Astrocyte (in vitro differentiated cells and primary cell): ENCODE measurements around the gene DPP7. TPM values are rescaled to one million over a fixed set of nuclear protein-coding genes. Genes with fewer than 3 reads are reported as not detected.
"Not testable (repeated sequence)": the region's sequence is repeated elsewhere in the genome, so short reads cannot be mapped to it uniquely, and the experiment has no call there.

Experiments
- DNase-seq: peaks from one replicate; pipeline ENCODE4 v3.0.0-alpha.2; 2010; ENCODE audit warnings: low read depth
- FAIRE-seq: peaks from 2 replicates; lab custom pipeline; 2011; peaks lifted over from hg19 to GRCh38; lab: Jason Lieb, UNC
- H2AFZ ChIP-seq: 2 replicates; pipeline ENCODE4 v1.6.0; 2012; ENCODE audit warnings: low read depth, low read length, inconsistent platforms
- H3K27ac ChIP-seq: 2 replicates; pipeline ENCODE4 v1.5.1; 2011; ENCODE audit warnings: low read depth, low read length, inconsistent platforms
- H3K27me3 ChIP-seq: 2 replicates; pipeline ENCODE4 v1.6.0; 2011; ENCODE audit warnings: low read length, inconsistent platforms; ENCODE audit not compliant: insufficient read depth
- H3K36me3 ChIP-seq: 2 replicates; pipeline ENCODE4 v1.5.1; 2011; ENCODE audit warnings: low read length, inconsistent platforms; ENCODE audit not compliant: insufficient read depth
- H3K4me1 ChIP-seq: 2 replicates; pipeline ENCODE4 v1.5.1; 2011; ENCODE audit warnings: low read length, inconsistent platforms; ENCODE audit not compliant: insufficient read depth
- H3K4me2 ChIP-seq: 2 replicates; pipeline ENCODE4 v1.6.0; 2012; ENCODE audit warnings: low read length, inconsistent platforms
- H3K4me3 ChIP-seq: 2 replicates; pipeline ENCODE4 v1.5.1; 2011; ENCODE audit warnings: low read depth, mild to moderate bottlenecking, low read length, inconsistent platforms; ENCODE audit not compliant: insufficient read depth
- H3K79me2 ChIP-seq: 2 replicates; pipeline ENCODE4 v1.6.0; 2012; ENCODE audit warnings: mild to moderate bottlenecking, low read length, inconsistent platforms; ENCODE audit not compliant: insufficient read depth
- H3K9ac ChIP-seq: 2 replicates; pipeline ENCODE4 v1.6.0; 2012; ENCODE audit warnings: mild to moderate bottlenecking, low read length, inconsistent platforms
- H3K9me3 ChIP-seq: 2 replicates; pipeline ENCODE4 v1.5.1; 2012; ENCODE audit warnings: low read depth, mild to moderate bottlenecking, low read length, inconsistent platforms; ENCODE audit not compliant: insufficient read depth
- H4K20me1 ChIP-seq: 2 replicates; pipeline ENCODE4 v1.6.0; 2012; ENCODE audit warnings: low read length, inconsistent platforms; ENCODE audit not compliant: insufficient read depth
- H3K27ac Mint-ChIP-seq: one replicate; pipeline ENCODE4 v1.8.0; 2021; ENCODE audit warnings: mild to moderate bottlenecking, mixed read lengths; ENCODE audit not compliant: unreplicated experiment
- H3K27me3 Mint-ChIP-seq: one replicate; pipeline ENCODE4 v1.8.0; 2021; ENCODE audit warnings: low read depth, mixed read lengths; ENCODE audit not compliant: unreplicated experiment
- H3K36me3 Mint-ChIP-seq: one replicate; pipeline ENCODE4 v1.8.0; 2021; ENCODE audit warnings: low read depth, mixed read lengths; ENCODE audit not compliant: unreplicated experiment
- H3K4me1 Mint-ChIP-seq: one replicate; pipeline ENCODE4 v1.8.0; 2021; ENCODE audit warnings: low read depth, mixed read lengths; ENCODE audit not compliant: unreplicated experiment
- H3K4me3 Mint-ChIP-seq: one replicate; pipeline ENCODE4 v1.8.0; 2021; ENCODE audit warnings: mild to moderate bottlenecking, moderate library complexity, mixed read lengths; ENCODE audit not compliant: unreplicated experiment
- H3K9me3 Mint-ChIP-seq: one replicate; pipeline ENCODE4 v1.8.0; 2021; ENCODE audit warnings: mild to moderate bottlenecking, mixed read lengths; ENCODE audit not compliant: unreplicated experiment
- EZH2 ChIP-seq: IDR thresholded peaks from 2 replicates; pipeline ENCODE4 v1.6.1; 2012; ENCODE audit warnings: mild to moderate bottlenecking, low read length, inconsistent platforms; ENCODE audit not compliant: insufficient read depth
- total RNA-seq: library from RNA; stranded (reverse); gene quantifications from 2 replicates; pipeline ENCODE4 v1.2.1, GENCODE V29; 2021
- TF ChIP-seq, protein P1 (sequence below): IDR thresholded peaks from 2 replicates; pipeline ENCODE4 v1.5.1; 2011; ENCODE audit warnings: low read depth, mild to moderate bottlenecking, inconsistent platforms, low read length, moderate library complexity; ENCODE audit not compliant: insufficient read depth

The DPP7 gene
- total RNA-seq, 1 donor from 2014 or later: 53.8 TPM

DNA sequence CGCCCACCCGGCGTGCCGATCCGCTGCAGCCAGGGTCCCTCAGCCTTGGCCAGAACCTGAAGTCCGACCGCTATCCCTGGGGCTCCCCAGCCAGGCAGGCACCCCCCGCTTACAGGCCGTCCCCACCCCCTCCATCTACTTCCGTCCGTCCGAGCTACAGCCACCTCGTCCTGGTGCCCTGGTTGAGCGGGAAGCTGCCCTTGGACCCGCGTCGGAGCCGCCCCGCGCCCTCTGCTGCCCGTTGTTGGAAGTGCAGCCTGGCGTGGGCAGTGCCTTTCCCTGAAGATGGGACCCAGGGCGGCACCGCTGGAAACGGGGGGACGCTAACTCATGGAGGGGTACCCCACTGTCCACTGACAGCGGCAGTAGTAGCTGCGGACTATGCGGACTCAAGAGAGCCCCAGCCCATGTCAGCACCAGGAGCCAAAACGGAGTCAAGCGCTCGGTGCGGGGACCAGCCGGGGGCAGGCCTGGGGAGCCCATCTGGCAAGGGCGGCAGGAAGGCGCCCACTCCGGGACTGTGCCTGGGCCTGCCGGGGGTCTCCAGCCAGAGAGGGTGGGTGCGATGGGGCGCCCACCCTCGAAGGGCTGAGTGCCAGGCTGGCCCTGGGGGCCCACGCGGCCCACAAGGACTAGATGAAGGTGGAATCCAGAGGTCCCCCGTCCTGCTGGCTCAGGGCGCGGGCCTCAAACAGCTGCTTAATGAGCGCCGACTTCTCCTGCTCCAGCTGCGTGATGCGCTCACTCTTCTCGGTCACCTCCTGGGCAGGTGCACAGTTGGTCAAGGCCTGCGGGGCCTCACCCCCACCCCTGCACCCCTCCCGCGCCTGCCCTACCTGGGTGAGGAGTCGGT lies 50.3 kb downstream of the DPP7 start:
- H2AFZ ChIP-seq: peak overlapping the region; percentile 34
- H3K4me2 ChIP-seq: no peak overlapping the region
- H3K9me3 Mint-ChIP-seq: no peaks in the 10 kb centered on the region
- FAIRE-seq: no peak
- H3K9ac ChIP-seq: no peak overlapping the region
- no peak overlapping the region for H3K27ac ChIP-seq
- no peak for DNase-seq
- no peaks in the 10 kb centered on the region for H3K9me3 ChIP-seq
- H3K36me3 ChIP-seq: no peaks in the 10 kb centered on the region
- no peaks in the 10 kb centered on the region for H3K79me2 ChIP-seq
- H3K27ac Mint-ChIP-seq: peak overlapping the region; percentile 34
- no peak for TF ChIP-seq EZH2
- TF ChIP-seq, protein P1, sequence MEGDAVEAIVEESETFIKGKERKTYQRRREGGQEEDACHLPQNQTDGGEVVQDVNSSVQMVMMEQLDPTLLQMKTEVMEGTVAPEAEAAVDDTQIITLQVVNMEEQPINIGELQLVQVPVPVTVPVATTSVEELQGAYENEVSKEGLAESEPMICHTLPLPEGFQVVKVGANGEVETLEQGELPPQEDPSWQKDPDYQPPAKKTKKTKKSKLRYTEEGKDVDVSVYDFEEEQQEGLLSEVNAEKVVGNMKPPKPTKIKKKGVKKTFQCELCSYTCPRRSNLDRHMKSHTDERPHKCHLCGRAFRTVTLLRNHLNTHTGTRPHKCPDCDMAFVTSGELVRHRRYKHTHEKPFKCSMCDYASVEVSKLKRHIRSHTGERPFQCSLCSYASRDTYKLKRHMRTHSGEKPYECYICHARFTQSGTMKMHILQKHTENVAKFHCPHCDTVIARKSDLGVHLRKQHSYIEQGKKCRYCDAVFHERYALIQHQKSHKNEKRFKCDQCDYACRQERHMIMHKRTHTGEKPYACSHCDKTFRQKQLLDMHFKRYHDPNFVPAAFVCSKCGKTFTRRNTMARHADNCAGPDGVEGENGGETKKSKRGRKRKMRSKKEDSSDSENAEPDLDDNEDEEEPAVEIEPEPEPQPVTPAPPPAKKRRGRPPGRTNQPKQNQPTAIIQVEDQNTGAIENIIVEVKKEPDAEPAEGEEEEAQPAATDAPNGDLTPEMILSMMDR: peak; percentile 51
- no peak overlapping the region for H3K4me3 Mint-ChIP-seq
- H3K4me3 ChIP-seq: no peak overlapping the region
- peaks cover 18% of the 10 kb centered on the region for H3K27me3 Mint-ChIP-seq
- H3K27me3 ChIP-seq: no peaks in the 10 kb centered on the region
- H3K36me3 Mint-ChIP-seq: no peaks in the 10 kb centered on the region
- peaks cover 3% of the 10 kb centered on the region for H3K4me1 ChIP-seq
- H4K20me1 ChIP-seq: peaks cover 14% of the 10 kb centered on the region
- no peaks in the 10 kb centered on the region for H3K4me1 Mint-ChIP-seq

DNA sequence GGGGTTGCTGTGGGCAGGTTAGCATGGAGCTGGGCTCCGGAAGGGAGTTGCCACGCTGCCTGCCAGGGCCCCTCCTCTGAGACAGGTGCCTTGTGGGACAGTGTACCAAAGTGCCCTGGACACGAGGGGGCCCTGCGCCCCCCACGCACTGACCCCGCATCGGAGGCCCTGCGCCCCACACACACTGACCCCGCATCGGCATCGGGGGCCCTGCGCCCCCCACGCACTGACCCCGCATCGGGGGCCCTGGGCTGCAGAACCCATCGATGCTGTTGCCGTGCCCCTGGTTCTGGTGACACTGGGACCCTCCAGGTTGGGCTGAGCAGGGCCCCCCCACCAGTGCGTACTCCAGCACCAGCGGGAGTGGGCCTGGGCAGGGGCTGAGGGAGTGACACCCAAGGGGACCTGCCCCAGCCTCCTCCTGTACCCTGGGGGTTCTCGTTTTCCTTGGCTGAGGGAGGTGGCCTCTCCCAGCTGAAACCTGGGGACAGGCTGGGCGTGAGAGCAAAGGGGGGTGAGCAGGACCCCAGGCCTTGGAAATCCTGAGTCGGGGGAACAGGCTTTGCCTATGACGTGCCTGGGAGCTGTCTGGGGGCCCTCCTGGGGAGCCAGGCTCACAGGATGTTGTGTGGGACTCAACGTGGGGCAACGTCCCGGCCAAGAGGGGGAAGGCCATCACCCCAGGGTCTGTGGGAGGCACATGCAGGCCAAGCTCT lies 51.1 kb downstream of the DPP7 start:
- no peak overlapping the region for H3K4me3 Mint-ChIP-seq
- Histone ChIP-seq H3K79me2 (no peaks in the 10 kb centered on the region), H2AFZ (peak overlapping the region; percentile 34), H4K20me1 (peaks cover 7% of the 10 kb centered on the region), H3K4me2 (no peak overlapping the region), H3K27ac (no peak overlapping the region), H3K4me3 (no peak overlapping the region), H3K36me3 (no peaks in the 10 kb centered on the region), H3K4me1 (peaks cover 1% of the 10 kb centered on the region), H3K9ac (no peak overlapping the region), H3K27me3 (no peaks in the 10 kb centered on the region), H3K9me3 (no peaks in the 10 kb centered on the region)
- no peak for DNase-seq
- no peaks in the 10 kb centered on the region for H3K36me3 Mint-ChIP-seq
- FAIRE-seq: no peak
- no peak overlapping the region for H3K27ac Mint-ChIP-seq
- peaks cover 23% of the 10 kb centered on the region for H3K27me3 Mint-ChIP-seq
- TF ChIP-seq EZH2: no peak
- TF ChIP-seq, protein P1: no peak
- H3K9me3 Mint-ChIP-seq: no peaks in the 10 kb centered on the region
- no peaks in the 10 kb centered on the region for H3K4me1 Mint-ChIP-seq

DNA sequence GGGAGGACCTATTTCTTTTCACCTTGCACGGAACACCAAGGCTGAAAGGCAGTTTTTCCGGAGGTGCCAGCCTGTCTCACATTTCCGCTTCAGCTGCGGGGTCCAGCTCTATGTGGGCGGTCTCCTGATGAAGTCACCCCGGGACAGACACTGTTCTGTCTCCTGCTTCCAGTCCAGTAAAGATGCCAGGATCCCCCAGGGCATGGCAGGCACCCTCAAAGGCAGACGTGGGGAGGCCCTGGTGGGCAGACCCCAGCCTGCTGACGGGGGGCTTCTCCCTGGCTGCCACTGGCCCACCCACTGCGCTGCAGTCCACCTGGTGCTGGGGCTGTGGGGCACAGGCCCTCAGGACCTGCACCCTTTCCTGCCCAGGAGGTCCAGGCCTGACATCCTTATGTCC lies 51.7 kb downstream of the DPP7 start:
- H3K9me3 Mint-ChIP-seq, FAIRE-seq, H3K27ac Mint-ChIP-seq, H3K4me3 Mint-ChIP-seq, H3K36me3 Mint-ChIP-seq, H2AFZ ChIP-seq, H3K9me3 ChIP-seq, DNase-seq, H3K4me1 ChIP-seq, H3K9ac ChIP-seq, H3K36me3 ChIP-seq, H3K27ac ChIP-seq, H3K27me3 ChIP-seq, H4K20me1 ChIP-seq, H3K79me2 ChIP-seq, H3K4me3 ChIP-seq, H3K4me2 ChIP-seq, H3K4me1 Mint-ChIP-seq: not testable (repeated sequence)
- peaks cover 25% of the 10 kb centered on the region for H3K27me3 Mint-ChIP-seq
